Tibial nerve (tissue), 4 donors: ENCODE measurements around the gene DENND1A.

Experiments used
- EP300 ChIP-seq, 2 donors: sonication (generic); formaldehyde crosslinking; IDR thresholded peaks; one replicate each; pipeline ENCODE4 v1.6.1; 2017; ENCODE audit warnings: antibody characterized with exemption in 2 of 2, mild to moderate bottlenecking in 1 of 2
- POLR2A ChIP-seq, 2 donors: fragments of 450-650 bp; IDR thresholded peaks; one replicate each; pipeline ENCODE4 v1.6.1; 2017; ENCODE audit warnings: antibody characterized with exemption in 2 of 2, mild to moderate bottlenecking in 2 of 2, moderate library complexity in 2 of 2
- TF ChIP-seq, protein P1 (sequence below), 5 experiments: fragments of 200-600 bp in 3 of 5; fragments of 450-650 bp in 2 of 5; sonication (generic) in 3 of 5; IDR thresholded peaks; one replicate each; pipeline ENCODE4 v1.5.1; 2016 to 2019; ENCODE audit warnings: antibody characterized with exemption in 5 of 5, mild to moderate bottlenecking in 3 of 5, moderate library complexity in 2 of 5

DNA sequence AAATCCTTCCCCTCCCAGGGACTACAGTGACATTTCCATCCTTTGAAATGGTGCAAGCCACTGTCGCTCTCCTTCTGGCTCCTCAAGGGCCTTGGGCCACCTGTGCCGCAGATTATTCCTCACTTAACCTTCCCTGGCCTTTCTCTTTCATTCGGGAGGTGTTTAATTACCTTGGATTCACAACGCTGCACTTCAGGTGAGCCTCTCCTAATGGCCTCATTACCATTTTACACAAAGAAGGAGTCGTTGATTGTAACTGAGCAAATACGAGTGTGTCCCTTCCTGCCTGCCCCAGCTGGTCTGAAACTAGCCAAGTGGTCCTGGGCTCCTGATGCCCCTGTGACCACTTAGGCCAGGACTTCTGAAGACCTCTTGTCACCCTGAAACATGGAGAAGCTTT is 368.9 kb downstream of the DENND1A start:
- TF ChIP-seq, protein P1, sequence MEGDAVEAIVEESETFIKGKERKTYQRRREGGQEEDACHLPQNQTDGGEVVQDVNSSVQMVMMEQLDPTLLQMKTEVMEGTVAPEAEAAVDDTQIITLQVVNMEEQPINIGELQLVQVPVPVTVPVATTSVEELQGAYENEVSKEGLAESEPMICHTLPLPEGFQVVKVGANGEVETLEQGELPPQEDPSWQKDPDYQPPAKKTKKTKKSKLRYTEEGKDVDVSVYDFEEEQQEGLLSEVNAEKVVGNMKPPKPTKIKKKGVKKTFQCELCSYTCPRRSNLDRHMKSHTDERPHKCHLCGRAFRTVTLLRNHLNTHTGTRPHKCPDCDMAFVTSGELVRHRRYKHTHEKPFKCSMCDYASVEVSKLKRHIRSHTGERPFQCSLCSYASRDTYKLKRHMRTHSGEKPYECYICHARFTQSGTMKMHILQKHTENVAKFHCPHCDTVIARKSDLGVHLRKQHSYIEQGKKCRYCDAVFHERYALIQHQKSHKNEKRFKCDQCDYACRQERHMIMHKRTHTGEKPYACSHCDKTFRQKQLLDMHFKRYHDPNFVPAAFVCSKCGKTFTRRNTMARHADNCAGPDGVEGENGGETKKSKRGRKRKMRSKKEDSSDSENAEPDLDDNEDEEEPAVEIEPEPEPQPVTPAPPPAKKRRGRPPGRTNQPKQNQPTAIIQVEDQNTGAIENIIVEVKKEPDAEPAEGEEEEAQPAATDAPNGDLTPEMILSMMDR (IDR thresholded peaks at IDR 0.05), result no peak
- TF ChIP-seq POLR2A (IDR thresholded peaks at IDR 0.05), result no peak
- TF ChIP-seq EP300 (IDR thresholded peaks at IDR 0.05), result no peak
